IMR-90 (cell line): ENCODE data around the gene PRKCH.

Experiments used
- CTCF ChIP-seq: conservative IDR thresholded peaks from 2 replicates; pipeline ENCODE4 v1.5.1; 2012; ENCODE audit warnings: mild to moderate bottlenecking, low read depth, low read length, improper control_type of control experiment
- POLR2A ChIP-seq: IDR thresholded peaks from 2 replicates; pipeline ENCODE4 v1.6.1; 2012; ENCODE audit warnings: mild to moderate bottlenecking, low read depth, low read length

GRCh38 chr14:61350427-61351270, 29.3 kb downstream of the PRKCH start:
- TF ChIP-seq CTCF (no peak), POLR2A (no peak)
